HepG2 (cell line): ENCODE measurements around the gene AMN. TPM values are rescaled to one million over a fixed set of nuclear protein-coding genes. Genes with fewer than 3 reads are reported as not detected.
A peak's percentile ranks its signal among the peaks of the same experiment; 100 is the strongest.

ENCODE experiments used
- BHLHE40 ChIP-seq: IDR thresholded peaks from 2 replicates; pipeline ENCODE4 v1.6.1; 2011; ENCODE audit warnings: low read length, improper control_type of control experiment
- BRCA1 ChIP-seq: sonication (generic); formaldehyde crosslinking; IDR thresholded peaks from 2 replicates; pipeline ENCODE4 v1.4.0; 2020; ENCODE audit warnings: missing genetic modification reagents
- ELF4 ChIP-seq: sonication (generic); formaldehyde crosslinking; IDR thresholded peaks from 2 replicates; pipeline ENCODE4 v1.5.0; 2020; ENCODE audit warnings: missing genetic modification reagents, mild to moderate bottlenecking, moderate library complexity, borderline replicate concordance
- MEF2D ChIP-seq: sonication (generic); formaldehyde crosslinking; IDR thresholded peaks from 2 replicates; pipeline ENCODE4 v1.5.1; 2020; ENCODE audit warnings: mild to moderate bottlenecking, missing genetic modification reagents
- NCOA2 ChIP-seq: sonication (generic); formaldehyde crosslinking; IDR thresholded peaks from 2 replicates; pipeline ENCODE4 v1.8.0; 2022; ENCODE audit warnings: inconsistent platforms
- NFIC ChIP-seq: IDR thresholded peaks from 2 replicates; pipeline ENCODE4 v1.6.1; 2012; ENCODE audit warnings: mild to moderate bottlenecking, low read length, inconsistent platforms
- PHF5A ChIP-seq: IDR thresholded peaks from one replicate; pipeline ENCODE4 v1.6.1; 2018; ENCODE audit warnings: low read depth, missing genetic modification reagents; ENCODE audit not compliant: unreplicated experiment
- RORA ChIP-seq: sonication (generic); formaldehyde crosslinking; IDR thresholded peaks from 2 replicates; pipeline ENCODE4 v1.5.0; 2020; ENCODE audit warnings: mild to moderate bottlenecking, missing genetic modification reagents, moderate library complexity
- SIX1 ChIP-seq: sonication (generic); formaldehyde crosslinking; IDR thresholded peaks from 2 replicates; pipeline ENCODE4 v1.4.0; 2020; ENCODE audit warnings: missing genetic modification reagents, borderline replicate concordance
- ZNF260 ChIP-seq: sonication (generic); formaldehyde crosslinking; IDR thresholded peaks from 2 replicates; pipeline ENCODE4 v1.4.0; 2020; ENCODE audit warnings: missing genetic modification reagents, low read depth, mild to moderate bottlenecking, borderline replicate concordance
- ZNF543 ChIP-seq: sonication (generic); formaldehyde crosslinking; IDR thresholded peaks from 2 replicates; pipeline ENCODE4 v1.4.0; 2020; ENCODE audit warnings: mild to moderate bottlenecking, missing genetic modification reagents
- ZNF546 ChIP-seq: sonication (generic); formaldehyde crosslinking; conservative IDR thresholded peaks from 2 replicates; pipeline ENCODE4 v1.8.1; 2023; ENCODE audit warnings: mild to moderate bottlenecking, missing genetic modification reagents
- ZNF652 ChIP-seq: IDR thresholded peaks from 2 replicates; pipeline ENCODE4 v1.6.1; 2016; ENCODE audit warnings: low read depth, borderline replicate concordance
- polyA plus RNA-seq, 8 experiments: library from polyadenylated mRNA; depleted of rRNA in 3 of 8; stranded (reverse) in 7 of 8; unstranded in 1 of 8; fragments of >200 nt; fragmentation: Illumina TruSeq in 4 of 8; extraction: Trizol in 4 of 8; gene quantifications; 2 replicates each; pipeline versions ENCODE4 v1.2.1 to v1.2.3, GENCODE V29; 2011 to 2016; ENCODE audit warnings: low read depth in 4 of 8, missing spikeins in 1 of 8, mixed read lengths in 1 of 8; ENCODE audit not compliant: insufficient read depth in 1 of 8
- total RNA-seq, 5 experiments: library from RNA; depleted of rRNA; stranded (reverse); fragments of >200 nt; fragmentation: Illumina TruSeq; extraction: Trizol; gene quantifications; 2 replicates each; pipeline ENCODE4 v1.2.3, GENCODE V29; 2016; ENCODE audit warnings: low read depth in 1 of 5
- TF ChIP-seq, protein P1 (sequence below): sonication (generic); formaldehyde crosslinking; IDR thresholded peaks from 2 replicates; pipeline ENCODE4 v1.4.0; 2020; ENCODE audit warnings: mild to moderate bottlenecking, missing genetic modification reagents
- TF ChIP-seq, protein P2 (sequence below): sonication (generic); formaldehyde crosslinking; IDR thresholded peaks from 2 replicates; pipeline ENCODE4 v1.5.0; 2020; ENCODE audit warnings: mild to moderate bottlenecking, low read depth, missing genetic modification reagents, borderline replicate concordance
- TF ChIP-seq, protein P3 (sequence below): sonication (generic); formaldehyde crosslinking; IDR thresholded peaks from 2 replicates; pipeline ENCODE4 v1.5.1; 2020; ENCODE audit warnings: missing genetic modification reagents, mild to moderate bottlenecking, borderline replicate concordance

Gene AMN
- total and polyA plus RNA-seq, 2 of the 13 experiments (the other 11 are each of a cell fraction or from before 2014, with no cell fraction given) = 9.8 to 33.1 TPM

DNA sequence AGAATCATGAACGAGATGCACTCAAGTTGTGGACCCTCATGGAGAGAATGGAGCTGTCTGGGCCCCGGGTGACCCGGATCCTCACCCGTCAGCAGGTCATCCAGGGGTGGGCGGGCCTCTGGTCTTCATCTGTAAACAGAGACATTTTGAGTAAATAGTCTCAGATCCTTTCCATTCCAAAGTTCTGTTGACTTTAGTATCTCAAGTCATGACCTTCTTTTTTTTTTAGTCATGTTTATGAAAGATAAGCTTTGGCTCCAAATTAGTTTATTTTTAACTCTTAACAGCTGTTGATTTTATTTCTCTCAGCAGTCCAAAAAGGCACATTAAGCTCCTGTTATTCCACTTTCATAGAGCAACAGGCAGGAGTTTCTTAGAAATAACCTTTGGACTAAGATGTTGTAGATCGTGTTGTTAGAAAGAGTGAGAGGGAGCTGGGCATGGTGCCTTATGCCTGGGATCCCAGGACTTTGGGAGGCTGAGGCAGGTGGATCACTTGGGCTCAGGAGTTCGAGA, 48.9 kb upstream of the AMN start (continued):
- TF ChIP-seq, protein P1, sequence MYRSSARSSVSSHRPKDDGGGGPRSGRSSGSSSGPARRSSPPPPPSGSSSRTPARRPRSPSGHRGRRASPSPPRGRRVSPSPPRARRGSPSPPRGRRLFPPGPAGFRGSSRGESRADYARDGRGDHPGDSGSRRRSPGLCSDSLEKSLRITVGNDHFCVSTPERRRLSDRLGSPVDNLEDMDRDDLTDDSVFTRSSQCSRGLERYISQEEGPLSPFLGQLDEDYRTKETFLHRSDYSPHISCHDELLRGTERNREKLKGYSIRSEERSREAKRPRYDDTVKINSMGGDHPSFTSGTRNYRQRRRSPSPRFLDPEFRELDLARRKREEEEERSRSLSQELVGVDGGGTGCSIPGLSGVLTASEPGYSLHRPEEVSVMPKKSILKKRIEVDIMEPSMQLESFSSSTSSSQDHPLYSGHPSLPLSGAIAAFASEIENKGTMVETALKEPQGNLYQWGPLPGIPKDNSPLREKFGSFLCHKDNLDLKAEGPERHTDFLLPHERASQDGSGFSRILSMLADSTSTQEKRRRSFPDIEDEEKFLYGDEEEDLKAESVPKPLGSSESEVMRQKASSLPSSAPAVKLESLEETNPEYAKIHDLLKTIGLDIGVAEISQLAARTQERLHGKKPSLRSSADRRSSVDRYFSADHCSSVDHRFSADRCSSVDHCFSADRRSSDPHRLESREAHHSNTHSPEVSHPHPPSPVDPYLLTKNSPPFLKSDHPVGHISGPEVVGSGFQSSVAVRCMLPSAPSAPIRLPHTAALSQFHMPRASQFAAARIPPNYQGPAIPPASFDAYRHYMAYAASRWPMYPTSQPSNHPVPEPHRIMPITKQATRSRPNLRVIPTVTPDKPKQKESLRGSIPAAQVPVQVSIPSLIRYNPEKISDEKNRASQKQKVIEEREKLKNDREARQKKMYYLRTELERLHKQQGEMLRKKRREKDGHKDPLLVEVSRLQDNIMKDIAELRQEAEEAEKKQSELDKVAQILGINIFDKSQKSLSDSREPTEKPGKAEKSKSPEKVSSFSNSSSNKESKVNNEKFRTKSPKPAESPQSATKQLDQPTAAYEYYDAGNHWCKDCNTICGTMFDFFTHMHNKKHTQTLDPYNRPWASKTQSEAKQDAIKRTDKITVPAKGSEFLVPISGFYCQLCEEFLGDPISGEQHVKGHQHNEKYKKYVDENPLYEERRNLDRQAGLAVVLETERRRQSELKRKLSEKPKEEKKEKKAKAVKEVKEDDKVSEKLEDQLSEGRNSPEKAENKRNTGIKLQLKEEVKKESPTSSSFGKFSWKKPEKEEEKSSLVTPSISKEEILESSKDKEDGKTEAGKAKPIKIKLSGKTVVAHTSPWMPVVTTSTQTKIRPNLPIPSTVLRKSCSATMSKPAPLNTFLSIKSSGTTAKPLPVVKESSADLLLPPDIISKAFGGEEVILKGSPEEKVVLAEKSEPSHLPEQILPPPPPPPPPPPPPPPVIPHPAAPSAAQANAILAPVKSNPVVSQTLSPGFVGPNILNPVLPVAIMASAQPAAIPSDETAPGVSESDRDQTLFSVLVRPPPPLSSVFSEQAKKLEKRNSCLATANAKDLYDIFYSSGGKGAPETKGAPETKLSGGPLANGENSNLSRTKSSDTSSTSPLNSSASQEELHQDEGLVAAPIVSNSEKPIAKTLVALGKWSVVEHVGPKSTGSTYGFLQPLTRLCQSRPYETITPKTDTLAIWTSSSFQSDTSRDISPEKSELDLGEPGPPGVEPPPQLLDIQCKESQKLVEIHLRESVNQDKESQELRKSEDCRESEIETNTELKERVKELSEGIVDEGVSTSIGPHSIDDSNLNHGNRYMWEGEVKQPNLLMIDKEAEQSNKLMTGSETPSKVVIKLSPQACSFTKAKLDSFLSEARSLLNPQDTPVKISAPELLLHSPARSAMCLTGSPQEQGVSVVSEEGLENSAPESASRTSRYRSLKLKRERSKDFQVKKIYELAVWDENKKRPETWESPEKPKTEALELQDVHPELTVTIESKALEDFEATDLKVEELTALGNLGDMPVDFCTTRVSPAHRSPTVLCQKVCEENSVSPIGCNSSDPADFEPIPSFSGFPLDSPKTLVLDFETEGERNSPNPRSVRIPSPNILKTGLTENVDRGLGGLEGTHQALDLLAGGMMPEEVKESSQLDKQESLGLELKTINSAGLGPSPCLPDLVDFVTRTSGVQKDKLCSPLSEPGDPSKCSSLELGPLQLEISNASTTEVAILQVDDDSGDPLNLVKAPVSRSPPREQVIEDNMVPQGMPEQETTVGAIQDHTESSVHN (CRISPR knock-in tag) = no peak
- peak; percentile 97 for TF ChIP-seq ZNF652 (CRISPR knock-in tag)
- no peak for TF ChIP-seq RORA
- TF ChIP-seq NCOA2 = peak; percentile 93
- TF ChIP-seq NFIC = peak; percentile 94
- peak; percentile 89 for TF ChIP-seq BRCA1 (CRISPR knock-in tag)
- no peak for TF ChIP-seq BHLHE40
- TF ChIP-seq, protein P2, sequence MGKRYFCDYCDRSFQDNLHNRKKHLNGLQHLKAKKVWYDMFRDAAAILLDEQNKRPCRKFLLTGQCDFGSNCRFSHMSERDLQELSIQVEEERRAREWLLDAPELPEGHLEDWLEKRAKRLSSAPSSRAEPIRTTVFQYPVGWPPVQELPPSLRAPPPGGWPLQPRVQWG (CRISPR knock-in tag) = no peak
- TF ChIP-seq ZNF546 (CRISPR knock-in tag) = no peak
- 0 out of 2 replicates have a peak, but pooled peaks have one; percentile 35 for TF ChIP-seq ZNF543
- peak; percentile 44; the same call in 1 of the 2 replicates for TF ChIP-seq ELF4 (CRISPR knock-in tag)
- peak; percentile 72 for TF ChIP-seq PHF5A (CRISPR knock-in tag)
- TF ChIP-seq ZNF260 (CRISPR knock-in tag) = no peak
- peak; percentile 90 for TF ChIP-seq SIX1 (CRISPR knock-in tag)
- TF ChIP-seq, protein P3, sequence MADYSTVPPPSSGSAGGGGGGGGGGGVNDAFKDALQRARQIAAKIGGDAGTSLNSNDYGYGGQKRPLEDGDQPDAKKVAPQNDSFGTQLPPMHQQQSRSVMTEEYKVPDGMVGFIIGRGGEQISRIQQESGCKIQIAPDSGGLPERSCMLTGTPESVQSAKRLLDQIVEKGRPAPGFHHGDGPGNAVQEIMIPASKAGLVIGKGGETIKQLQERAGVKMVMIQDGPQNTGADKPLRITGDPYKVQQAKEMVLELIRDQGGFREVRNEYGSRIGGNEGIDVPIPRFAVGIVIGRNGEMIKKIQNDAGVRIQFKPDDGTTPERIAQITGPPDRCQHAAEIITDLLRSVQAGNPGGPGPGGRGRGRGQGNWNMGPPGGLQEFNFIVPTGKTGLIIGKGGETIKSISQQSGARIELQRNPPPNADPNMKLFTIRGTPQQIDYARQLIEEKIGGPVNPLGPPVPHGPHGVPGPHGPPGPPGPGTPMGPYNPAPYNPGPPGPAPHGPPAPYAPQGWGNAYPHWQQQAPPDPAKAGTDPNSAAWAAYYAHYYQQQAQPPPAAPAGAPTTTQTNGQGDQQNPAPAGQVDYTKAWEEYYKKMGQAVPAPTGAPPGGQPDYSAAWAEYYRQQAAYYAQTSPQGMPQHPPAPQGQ (CRISPR knock-in tag) = no peak
- TF ChIP-seq MEF2D (CRISPR knock-in tag) = peak; percentile 95
